H1 (cell line): ENCODE measurements around the gene RGS7BP. TPM values are rescaled to one million over a fixed set of nuclear protein-coding genes. Genes with fewer than 3 reads are reported as not detected.

Source experiments
- CTCF ChIA-PET: fragments of 300-600 bp; sonication (Branson Sonifier 250); formaldehyde crosslinking; loops from one replicate; lab custom pipeline; 2021; ENCODE audit not compliant: partially characterized antibody; lab: Charles Lee
- POLR2A ChIA-PET: fragments of 300-600 bp; sonication (Branson Sonifier 250); formaldehyde crosslinking; loops from one replicate; lab custom pipeline; 2021; ENCODE audit warnings: inconsistent platforms; ENCODE audit not compliant: partially characterized antibody; lab: Charles Lee
- DNase-seq, 2 experiments: peaks; one replicate each; pipeline versions ENCODE4 v3.0.0 to v3.0.0-alpha.2; 2010 to 2022; ENCODE audit warnings: low spot score in 2 of 2, low read depth in 1 of 2, mixed read lengths in 1 of 2
- FAIRE-seq: peaks from 2 replicates; lab custom pipeline; 2011; peaks lifted over from hg19 to GRCh38; lab: Jason Lieb, UNC
- H2AFZ ChIP-seq: 2 replicates; pipeline ENCODE4 v1.8.1; 2012; ENCODE audit warnings: low read length, inconsistent platforms
- H2AK5ac ChIP-seq: 2 replicates; pipeline ENCODE4 v1.6.1; 2013; ENCODE audit warnings: low read depth, low read length
- H2BK120ac ChIP-seq: replicated peaks from 2 replicates; pipeline ENCODE3; 2013; ENCODE audit warnings: low read depth, low read length, inconsistent platforms
- H2BK12ac ChIP-seq: 2 replicates; pipeline ENCODE4 v1.6.1; 2013; ENCODE audit warnings: low read depth, low read length
- H2BK15ac ChIP-seq: 2 replicates; pipeline ENCODE4 v1.6.1; 2013; ENCODE audit warnings: low read length
- H2BK20ac ChIP-seq: 2 replicates; pipeline ENCODE4 v1.6.1; 2013; ENCODE audit warnings: low read length
- H2BK5ac ChIP-seq: 2 replicates; pipeline ENCODE4 v1.6.1; 2013; ENCODE audit warnings: low read depth, low read length
- H3K14ac ChIP-seq: 2 replicates; pipeline ENCODE4 v1.6.1; 2013; ENCODE audit warnings: inconsistent platforms; ENCODE audit not compliant: insufficient read length
- H3K18ac ChIP-seq: 2 replicates; pipeline ENCODE4 v1.6.1; 2013; ENCODE audit warnings: low read length; ENCODE audit errors: extremely low read depth
- H3K23ac ChIP-seq: 2 replicates; pipeline ENCODE4 v1.6.1; 2013; ENCODE audit warnings: inconsistent platforms; ENCODE audit not compliant: insufficient read length
- H3K23me2 ChIP-seq: 2 replicates; pipeline ENCODE4 v1.6.1; 2013; ENCODE audit warnings: low read depth, low read length
- H3K27ac ChIP-seq: 2 replicates; pipeline ENCODE4 v1.6.1; 2011; ENCODE audit warnings: low read depth, low read length, inconsistent platforms
- H3K27me3 ChIP-seq, 4 experiments: replicated peaks in 1 of 4; 1 replicate in 1 of 4; 2 replicates in 3 of 4; pipeline versions ENCODE4 v1.6.1 to v1.8.1; 2011 to 2013; ENCODE audit warnings: low read length in 3 of 4, mild to moderate bottlenecking in 3 of 4, inconsistent platforms in 2 of 4, mixed read lengths in 2 of 4, moderate library complexity in 1 of 4; ENCODE audit not compliant: control insufficient read depth in 3 of 4, insufficient read depth in 3 of 4; ENCODE audit errors: extremely low read depth in 1 of 4
- H3K36me3 ChIP-seq, 4 experiments: 2 replicates each; pipeline versions ENCODE4 v1.6.1 to v1.8.1; 2011 to 2013; ENCODE audit warnings: mild to moderate bottlenecking in 4 of 4, low read length in 3 of 4, moderate library complexity in 2 of 4, control low read depth in 1 of 4, inconsistent platforms in 1 of 4; ENCODE audit not compliant: insufficient read depth in 4 of 4, control insufficient read depth in 2 of 4
- H3K4ac ChIP-seq: replicated peaks from 2 replicates; pipeline ENCODE3; 2013; ENCODE audit warnings: low read length, low read depth, mixed read lengths, inconsistent platforms; ENCODE audit not compliant: insufficient read length
- H3K4me1 ChIP-seq, 4 experiments: replicated peaks in 1 of 4; 1 replicate in 1 of 4; 2 replicates in 3 of 4; pipeline versions ENCODE4 v1.6.1 to v1.8.1; 2011 to 2013; ENCODE audit warnings: low read length in 3 of 4, inconsistent platforms in 2 of 4, mixed read lengths in 1 of 4; ENCODE audit not compliant: insufficient read depth in 4 of 4, control insufficient read depth in 3 of 4
- H3K4me2 ChIP-seq, 2 experiments: 2 replicates each; pipeline versions ENCODE4 v1.6.1 to v1.8.1; 2011 to 2013; ENCODE audit warnings: low read depth in 2 of 2, low read length in 2 of 2, control low read depth in 1 of 2, inconsistent platforms in 1 of 2, mild to moderate bottlenecking in 1 of 2; ENCODE audit not compliant: insufficient read depth in 1 of 2
- H3K4me3 ChIP-seq, 4 experiments: fragments of 200-600, 300-600 bp in 1 of 4; sonication (generic), shearing (Covaris generic), sonication (Bioruptor Twin) in 1 of 4; 2 replicates each; pipeline versions ENCODE4 v1.5.1 to v1.8.1; 2011 to 2016; ENCODE audit warnings: low read length in 4 of 4, low read depth in 3 of 4, control low read depth in 2 of 4, inconsistent platforms in 2 of 4, mild to moderate bottlenecking in 2 of 4, mixed read lengths in 1 of 4, moderate library complexity in 1 of 4; ENCODE audit not compliant: insufficient read depth in 2 of 4; ENCODE audit errors: extremely low read depth in 1 of 4
- H3K56ac ChIP-seq: replicated peaks from 2 replicates; pipeline ENCODE3; 2013; ENCODE audit warnings: low read depth, mild to moderate bottlenecking, mixed read lengths, low read length, inconsistent platforms; ENCODE audit not compliant: insufficient read length
- H3K79me1 ChIP-seq: 2 replicates; pipeline ENCODE4 v1.6.1; 2013; ENCODE audit warnings: low read depth, low read length, control low read depth
- H3K79me2 ChIP-seq, 2 experiments: 2 replicates each; pipeline versions ENCODE4 v1.6.1 to v1.8.1; 2012 to 2013; ENCODE audit warnings: low read length in 2 of 2, mild to moderate bottlenecking in 2 of 2, inconsistent platforms in 1 of 2; ENCODE audit not compliant: insufficient read depth in 2 of 2, control insufficient read depth in 1 of 2
- H3K9ac ChIP-seq, 4 experiments: replicated peaks in 1 of 4; 1 replicate in 1 of 4; 2 replicates in 3 of 4; pipeline versions ENCODE4 v1.6.1 to v1.8.1; 2011 to 2013; ENCODE audit warnings: low read depth in 3 of 4, low read length in 3 of 4, control low read depth in 2 of 4, mild to moderate bottlenecking in 2 of 4, moderate library complexity in 2 of 4, inconsistent platforms in 1 of 4; ENCODE audit errors: extremely low read depth in 1 of 4
- H3K9me3 ChIP-seq, 2 experiments: 2 replicates each; pipeline versions ENCODE4 v1.6.1 to v1.8.1; 2012 to 2013; ENCODE audit warnings: mild to moderate bottlenecking in 2 of 2, moderate library complexity in 2 of 2, control low read depth in 1 of 2, inconsistent platforms in 1 of 2, low read depth in 1 of 2, low read length in 1 of 2, mixed read lengths in 1 of 2; ENCODE audit not compliant: insufficient read depth in 2 of 2
- H4K20me1 ChIP-seq, 2 experiments: replicated peaks in 1 of 2; 2 replicates each; pipeline versions ENCODE3 to v1.8.1; 2011 to 2013; ENCODE audit warnings: inconsistent platforms in 2 of 2, low read length in 2 of 2, mild to moderate bottlenecking in 1 of 2; ENCODE audit not compliant: insufficient read depth in 2 of 2, control insufficient read depth in 1 of 2
- H4K5ac ChIP-seq: 2 replicates; pipeline ENCODE4 v1.6.1; 2013; ENCODE audit warnings: low read length, low read depth, mixed read lengths, inconsistent platforms; ENCODE audit not compliant: insufficient read length
- H4K8ac ChIP-seq: 2 replicates; pipeline ENCODE4 v1.8.0; 2013; ENCODE audit warnings: mild to moderate bottlenecking, moderate library complexity, low read length, inconsistent platforms; ENCODE audit not compliant: insufficient read depth; ENCODE audit errors: extremely low read depth
- H4K91ac ChIP-seq: replicated peaks from 2 replicates; pipeline ENCODE3; 2013; ENCODE audit warnings: low read length, mixed read lengths, inconsistent platforms; ENCODE audit not compliant: insufficient read length
- BACH1 ChIP-seq: IDR thresholded peaks from 2 replicates; pipeline ENCODE4 v1.6.1; 2012; ENCODE audit warnings: low read length, improper control_type of control experiment
- BCL11A ChIP-seq, 2 experiments: IDR thresholded peaks; one replicate each; pipeline ENCODE4 v1.6.1; 2011; ENCODE audit warnings: low read depth in 2 of 2, low read length in 2 of 2, mild to moderate bottlenecking in 2 of 2
- CBX8 ChIP-seq: fragments of 300-800, 300-1000 bp; sonication (generic); IDR thresholded peaks from 2 replicates; pipeline ENCODE4 v1.7.1; 2016; ENCODE audit warnings: low read depth, low read length, borderline replicate concordance
- HDAC2 ChIP-seq, 2 experiments: fragments of 300-600 bp in 1 of 2; sonication (generic) in 1 of 2; IDR thresholded peaks; 2 replicates each; pipeline ENCODE4 v1.6.1; 2011 to 2012; ENCODE audit warnings: low read depth in 2 of 2, low read length in 2 of 2, mild to moderate bottlenecking in 2 of 2, moderate library complexity in 2 of 2, borderline replicate concordance in 1 of 2, inconsistent platforms in 1 of 2
- MAFK ChIP-seq: IDR thresholded peaks from 2 replicates; pipeline ENCODE4 v1.6.1; 2012; ENCODE audit warnings: low read depth, mild to moderate bottlenecking, improper control_type of control experiment, low read length
- NRF1 ChIP-seq: IDR thresholded peaks from 2 replicates; pipeline ENCODE4 v1.6.1; 2011; ENCODE audit warnings: mild to moderate bottlenecking, low read depth, low read length, improper control_type of control experiment
- POLR2A ChIP-seq, 2 experiments: IDR thresholded peaks; 1 replicate in 1 of 2; 2 replicates in 1 of 2; pipeline ENCODE4 v1.6.1; 2011; ENCODE audit warnings: low read depth in 2 of 2, low read length in 2 of 2, mild to moderate bottlenecking in 2 of 2; ENCODE audit errors: control extremely low read depth in 1 of 2
- POU5F1 ChIP-seq: IDR thresholded peaks from 2 replicates; pipeline ENCODE4 v1.6.1; 2011; ENCODE audit warnings: low read depth, mild to moderate bottlenecking, low read length, moderate library complexity
- RAD21 ChIP-seq, 2 experiments: IDR thresholded peaks in 1 of 2; conservative IDR thresholded peaks in 1 of 2; 2 replicates each; pipeline ENCODE4 v1.6.1; 2011; ENCODE audit warnings: low read depth in 2 of 2, low read length in 2 of 2, improper control_type of control experiment in 1 of 2, inconsistent platforms in 1 of 2, mild to moderate bottlenecking in 1 of 2, moderate library complexity in 1 of 2
- RBBP5 ChIP-seq: IDR thresholded peaks from 2 replicates; pipeline ENCODE4 v1.7.1; 2012; ENCODE audit warnings: low read depth, mild to moderate bottlenecking, inconsistent platforms, low read length, moderate library complexity, borderline replicate concordance
- RFX5 ChIP-seq: IDR thresholded peaks from 2 replicates; pipeline ENCODE4 v1.6.1; 2011; ENCODE audit warnings: low read depth, low read length, improper control_type of control experiment, borderline replicate concordance
- SIRT6 ChIP-seq: IDR thresholded peaks from one replicate; pipeline ENCODE4 v1.7.1; 2012; ENCODE audit warnings: low read length, inconsistent platforms
- SRF ChIP-seq: IDR thresholded peaks from 2 replicates; pipeline ENCODE4 v1.6.1; 2011; ENCODE audit warnings: mild to moderate bottlenecking, low read depth, low read length, moderate library complexity
- SUZ12 ChIP-seq: fragments of 200-600 bp; sonication (generic); IDR thresholded peaks from 2 replicates; pipeline ENCODE4 v1.6.1; 2012; ENCODE audit warnings: mild to moderate bottlenecking, inconsistent platforms, low read length, moderate library complexity, mixed read lengths
- ZNF274 ChIP-seq: IDR thresholded peaks from 2 replicates; pipeline ENCODE4 v1.7.0; 2012; ENCODE audit warnings: low read length, borderline replicate concordance; ENCODE audit errors: extremely low read depth
- WGBS, 2 experiments: shearing (Covaris generic) in 1 of 2; methylation state at CpG; one replicate each; pipeline versions ENCODE4 v1.1.6 to v1.1.7; 2013 to 2015; ENCODE audit warnings: low lambda C conversion rate in 2 of 2, mixed read lengths in 2 of 2, inconsistent platforms in 1 of 2, low coverage in 1 of 2, missing lambda C conversion rate in 1 of 2; ENCODE audit not compliant: insufficient replicate concordance in 2 of 2, insufficient coverage in 1 of 2, insufficient read length in 1 of 2; ENCODE audit errors: extremely low coverage in 1 of 2, missing lambda C conversion rate in 1 of 2; 5-methylcytosine and 5-hydroxymethylcytosine counted together
- polyA plus RNA-seq, 7 experiments: library from polyadenylated mRNA; depleted of rRNA in 3 of 7; stranded (reverse) in 5 of 7; unstranded in 2 of 7; fragments of >200 nt in 5 of 7; fragments of 200-250 nt in 2 of 7; gene quantifications; 1 replicate in 5 of 7; 2 replicates in 1 of 7; 4 replicates in 1 of 7; pipeline versions ENCODE4 v1.2.1 to v1.2.3, GENCODE V29; 2011 to 2013; ENCODE audit warnings: missing spikeins in 2 of 7, mixed read lengths in 2 of 7
- total RNA-seq: library from RNA; stranded (reverse); fragmentation: NEBNext Ultra II Directional; extraction: Animal tissue kit (Norgen Biotek cat#: 25700); gene quantifications from 2 replicates; pipeline ENCODE4 v1.2.1, GENCODE V29; 2021

Gene RGS7BP
- total and polyA plus RNA-seq, 2 of the 8 experiments (the other 6 are each of a cell fraction or from before 2014, with no cell fraction given) = 0.65 to 2.3 TPM

- Histone ChIP-seq H4K8ac (no peak overlapping the region), H3K4me2 (no peak overlapping the region), H2BK5ac (no peak overlapping the region), H3K4me3 (no peak overlapping the region), H3K36me3 (no peaks in the 10 kb centered on the region), H3K79me2 (no peaks in the 10 kb centered on the region), H3K27ac (no peak overlapping the region), H2BK15ac (no peak overlapping the region), H3K23ac (no peak overlapping the region), H2BK12ac (no peak overlapping the region), H2AK5ac (no peak overlapping the region), H4K20me1 (no peaks in the 10 kb centered on the region), H3K56ac (no peak overlapping the region), H2AFZ (no peak overlapping the region), H3K79me1 (no peaks in the 10 kb centered on the region), H2BK20ac (no peak overlapping the region), H3K4me1 (no peaks in the 10 kb centered on the region), H3K18ac (no peak overlapping the region), H3K23me2 (no peaks in the 10 kb centered on the region; the same call in 1 of the 2 replicates), H3K9me3 (peaks cover 3 to 9% of the 10 kb centered on the region in 2 experiments; a peak in 3 of 4 replicates), H2BK120ac (no peak overlapping the region), H3K9ac (no peak overlapping the region), H4K5ac (no peak overlapping the region), H3K27me3 (no peaks in the 10 kb centered on the region), H3K4ac (no peak overlapping the region), H3K14ac (no peak overlapping the region), H4K91ac (no peak overlapping the region)
- POLR2A ChIA-PET = no interaction called here
- CTCF ChIA-PET = interaction anchor here (0.6 kb wide), 1 partner anchor 37 kb away, joined by 3 read pairs; no protein-coding TSS in a partner anchor
- 88% methylated on average over 2 of the region's 2 CpGs; no CpG with 5 or more reads in 1 of the 2 experiments for WGBS, 2 experiments
- no peak for FAIRE-seq
- DNase-seq = no peak
- no peak for TF ChIP-seq HDAC2 (IDR thresholded peaks at IDR 0.05; ENCODE audit: borderline replicate concordance in 1 of 2, low read depth in 2 of 2, low read length in 2 of 2)
- no peak for TF ChIP-seq ZNF274
- no peak for TF ChIP-seq SIRT6
- no peak for TF ChIP-seq POU5F1
- TF ChIP-seq NRF1 = no peak
- no peak for TF ChIP-seq BCL11A (IDR thresholded peaks at IDR 0.05; ENCODE audit: low read depth in 2 of 2, low read length in 2 of 2)
- no peak for TF ChIP-seq SRF
- no peak for TF ChIP-seq BACH1
- no peak for TF ChIP-seq SUZ12
- TF ChIP-seq RAD21 (IDR thresholded peaks at IDR 0.05 in 1 of 2, conservative IDR thresholded peaks at IDR 0.05 in 1 of 2; ENCODE audit: low read depth in 2 of 2, low read length in 2 of 2) = no peak
- no peak for TF ChIP-seq RBBP5
- TF ChIP-seq RFX5 = no peak
- TF ChIP-seq POLR2A (IDR thresholded peaks at IDR 0.05; ENCODE audit: control extremely low read depth in 1 of 2, low read depth in 2 of 2, low read length in 2 of 2) = no peak
- no peak for TF ChIP-seq CBX8
- TF ChIP-seq MAFK = no peak
Measured at GRCh38 chr5:64557911-64558310, 52.1 kb downstream of the RGS7BP start.
